ENCODE results near the gene PPP3R1. TPM values are rescaled to one million over a fixed set of nuclear protein-coding genes. Genes with fewer than 3 reads are reported as not detected.
A peak's percentile ranks its signal among the peaks of the same experiment; 100 is the strongest.

Gene PPP3R1
- total RNA-seq, 1 donor from 2014 or later: 56.4 TPM

GRCh38 chr2:68189991-68190784 lies 62.1 kb downstream of the PPP3R1 start:
- Mint-ChIP-seq H3K27ac (ENCODE audit: unreplicated experiment) (no peak overlapping the region), H3K27me3 (ENCODE audit: low read depth) (no peaks in the 10 kb centered on the region)
- DNase-seq (ENCODE audit: low read depth, low spot score): no peak

GRCh38 chr2:68188831-68189230 lies 63.5 kb downstream of the PPP3R1 start:
- H3K27me3 Mint-ChIP-seq (ENCODE audit: low read depth): no peaks in the 10 kb centered on the region
- H3K4me1 Mint-ChIP-seq: peaks cover 3% of the 10 kb centered on the region
- H3K4me3 Mint-ChIP-seq: no peak overlapping the region
- no peak for TF ChIP-seq CTCF (conservative IDR thresholded peaks at IDR 0.05)
- DNase-seq (ENCODE audit: low read depth, low spot score): no peak
- no peaks in the 10 kb centered on the region for H3K9me3 Mint-ChIP-seq
- peaks cover 4% of the 10 kb centered on the region for H3K36me3 Mint-ChIP-seq (ENCODE audit: low read depth)
- H3K27ac Mint-ChIP-seq (ENCODE audit: unreplicated experiment): no peak overlapping the region

More at GRCh38 chr2:68189991-68190784, 62.1 kb downstream of the PPP3R1 start:
- Mint-ChIP-seq H3K9me3 (no peaks in the 10 kb centered on the region), H3K4me3 (no peak overlapping the region), H3K4me1 (peaks cover 3% of the 10 kb centered on the region), H3K36me3 (ENCODE audit: low read depth) (peaks cover 2% of the 10 kb centered on the region)
- TF ChIP-seq CTCF (conservative IDR thresholded peaks at IDR 0.05): no peak

DNA sequence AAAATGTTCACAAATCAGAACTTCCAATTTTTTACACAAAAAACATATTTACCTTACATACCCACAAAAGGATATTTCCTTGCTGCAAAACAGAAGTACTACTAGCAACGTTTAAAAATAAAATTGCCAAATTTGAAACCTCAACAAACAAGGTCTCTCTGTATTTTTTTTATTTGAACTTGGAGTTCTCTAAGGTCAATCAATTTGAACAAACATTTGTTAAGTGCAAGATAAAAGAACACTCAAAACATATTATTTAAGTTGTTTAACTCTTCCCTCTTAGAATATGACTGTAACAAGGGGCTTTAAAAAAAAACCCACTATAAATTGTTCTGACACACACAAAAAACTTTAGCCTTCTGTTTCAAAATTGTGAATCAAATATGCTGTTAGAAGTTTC lies 65.0 kb downstream of the PPP3R1 start:
- no peak overlapping the region for H3K4me3 Mint-ChIP-seq
- H3K27me3 Mint-ChIP-seq (ENCODE audit: low read depth): no peaks in the 10 kb centered on the region
- no peak for DNase-seq (ENCODE audit: low read depth, low spot score)
- H3K9me3 Mint-ChIP-seq: no peaks in the 10 kb centered on the region
- peaks cover 7% of the 10 kb centered on the region for H3K36me3 Mint-ChIP-seq (ENCODE audit: low read depth)
- TF ChIP-seq CTCF (conservative IDR thresholded peaks at IDR 0.05): no peak
- peaks cover 3% of the 10 kb centered on the region for H3K4me1 Mint-ChIP-seq
- H3K27ac Mint-ChIP-seq (ENCODE audit: unreplicated experiment): no peak overlapping the region

DNA sequence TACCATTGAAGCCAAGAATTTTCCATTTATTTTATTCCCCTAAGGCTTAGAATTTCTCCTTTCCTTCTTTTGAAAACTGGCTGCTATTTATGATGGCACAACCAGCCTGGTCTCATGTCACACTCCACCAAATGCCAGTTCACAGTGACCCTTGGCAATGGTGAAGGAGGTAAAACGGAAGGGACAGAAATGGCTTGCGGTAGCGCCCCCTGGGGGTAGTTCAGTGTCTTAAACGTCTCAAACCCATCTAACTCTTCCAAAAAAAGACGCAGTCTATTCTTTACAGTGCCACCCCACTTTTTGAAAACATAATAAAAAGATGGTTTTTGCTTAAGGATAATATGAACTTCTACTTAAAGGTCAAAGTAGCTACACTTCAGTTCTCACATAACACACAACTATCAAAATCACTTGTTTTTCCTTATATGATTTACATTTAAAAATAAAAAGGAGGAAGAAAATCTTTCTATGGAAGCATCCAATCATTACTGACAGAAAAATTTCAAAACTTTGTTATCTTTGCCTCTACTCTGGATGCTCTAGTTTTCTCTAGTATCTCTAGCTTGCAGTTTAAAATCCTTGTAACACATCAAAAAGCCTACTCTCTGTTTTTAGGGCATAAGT lies 66.7 kb downstream of the PPP3R1 start:
- Mint-ChIP-seq H3K36me3 (ENCODE audit: low read depth) (peaks cover 7% of the 10 kb centered on the region), H3K27ac (ENCODE audit: unreplicated experiment) (no peak overlapping the region), H3K9me3 (no peaks in the 10 kb centered on the region), H3K4me3 (no peak overlapping the region), H3K27me3 (ENCODE audit: low read depth) (no peaks in the 10 kb centered on the region), H3K4me1 (peaks cover 2% of the 10 kb centered on the region)
- DNase-seq (ENCODE audit: low read depth, low spot score): peak; percentile 56
- peak; percentile 77 for TF ChIP-seq CTCF (conservative IDR thresholded peaks at IDR 0.05)

GRCh38 chr2:68182902-68183301 lies 69.4 kb downstream of the PPP3R1 start:
- H3K4me1 Mint-ChIP-seq: no peaks in the 10 kb centered on the region
- no peak for DNase-seq (ENCODE audit: low read depth, low spot score)

More at GRCh38 chr2:68182902-68183301, 69.4 kb downstream of the PPP3R1 start:
- Mint-ChIP-seq H3K9me3 (no peaks in the 10 kb centered on the region), H3K27me3 (ENCODE audit: low read depth) (no peaks in the 10 kb centered on the region), H3K4me3 (no peak overlapping the region), H3K27ac (ENCODE audit: unreplicated experiment) (no peak overlapping the region), H3K36me3 (ENCODE audit: low read depth) (peaks cover 7% of the 10 kb centered on the region)
- no peak for TF ChIP-seq CTCF (conservative IDR thresholded peaks at IDR 0.05)

All from neural crest cell (in vitro differentiated cells).